Neural progenitor cell (in vitro differentiated cells): Measurements from ENCODE around the gene ERBIN. TPM values are rescaled to one million over a fixed set of nuclear protein-coding genes. Genes with fewer than 3 reads are reported as not detected.

Experiments used
- DNase-seq: peaks from one replicate; pipeline ENCODE4 v3.0.0-alpha.2; 2016; ENCODE audit warnings: low spot score
- H2AFZ ChIP-seq: fragments of 200-600 bp; sonication (generic); replicated peaks from 2 replicates; pipeline ENCODE4 v1.6.1; 2016; ENCODE audit warnings: antibody characterized with exemption
- H3F3A ChIP-seq: fragments of 200-600 bp; sonication (generic); 2 replicates; pipeline ENCODE4 v1.6.1; 2016; ENCODE audit warnings: antibody characterized with exemption, low read depth
- H3K27ac ChIP-seq: fragments of 200-600 bp; sonication (generic); 2 replicates; pipeline ENCODE4 v1.5.1; 2016; ENCODE audit warnings: mild to moderate bottlenecking
- H3K27me3 ChIP-seq: fragments of 200-600 bp; sonication (generic); 2 replicates; pipeline ENCODE4 v1.6.1; 2016; ENCODE audit warnings: mild to moderate bottlenecking, moderate library complexity
- H3K36me3 ChIP-seq: fragments of 200-600 bp; sonication (generic); 2 replicates; pipeline ENCODE4 v1.5.1; 2016
- H3K4me1 ChIP-seq: fragments of 200-600 bp; sonication (generic); 2 replicates; pipeline ENCODE4 v1.6.1; 2016; ENCODE audit warnings: mixed run types
- H3K4me2 ChIP-seq: fragments of 200-600 bp; sonication (generic); 2 replicates; pipeline ENCODE4 v1.6.1; 2016
- H3K4me3 ChIP-seq: fragments of 200-600 bp; sonication (generic); 2 replicates; pipeline ENCODE4 v1.5.1; 2016
- H3K79me2 ChIP-seq: fragments of 200-600 bp; sonication (generic); 2 replicates; pipeline ENCODE4 v1.6.1; 2016; ENCODE audit warnings: low read depth
- H3K9ac ChIP-seq: fragments of 200-600 bp; sonication (generic); 2 replicates; pipeline ENCODE4 v1.6.1; 2016
- H3K9me3 ChIP-seq: fragments of 200-600 bp; sonication (generic); 2 replicates; pipeline ENCODE4 v1.5.1; 2016; ENCODE audit warnings: low read depth
- H4K20me1 ChIP-seq: fragments of 200-600 bp; sonication (generic); 2 replicates; pipeline ENCODE4 v1.6.1; 2016; ENCODE audit warnings: low read depth
- H3K27ac Mint-ChIP-seq: 3 replicates; pipeline ENCODE4 v1.8.0; 2021; ENCODE audit warnings: mixed read lengths
- H3K27me3 Mint-ChIP-seq: 2 replicates; pipeline ENCODE4 v1.8.0; 2022; ENCODE audit warnings: low read depth, mild to moderate bottlenecking, inconsistent platforms, moderate library complexity, mixed read lengths; ENCODE audit not compliant: insufficient read depth
- H3K36me3 Mint-ChIP-seq: 3 replicates; pipeline ENCODE4 v1.8.0; 2021; ENCODE audit warnings: mixed read lengths
- H3K4me1 Mint-ChIP-seq: 3 replicates; pipeline ENCODE4 v1.8.0; 2021; ENCODE audit warnings: mixed read lengths
- H3K4me3 Mint-ChIP-seq: 3 replicates; pipeline ENCODE4 v1.8.0; 2021; ENCODE audit warnings: mild to moderate bottlenecking, moderate library complexity, mixed read lengths
- H3K9me3 Mint-ChIP-seq: 3 replicates; pipeline ENCODE4 v1.8.0; 2020; ENCODE audit warnings: mixed read lengths
- CTCF ChIP-seq: fragments of 200-600 bp; sonication (generic); IDR thresholded peaks from 2 replicates; pipeline ENCODE4 v1.5.1; 2017; ENCODE audit warnings: antibody characterized with exemption, mild to moderate bottlenecking
- EZH2 ChIP-seq: fragments of 200-600 bp; sonication (generic); IDR thresholded peaks from 2 replicates; pipeline ENCODE4 v1.6.1; 2017; ENCODE audit warnings: antibody characterized with exemption, mild to moderate bottlenecking, moderate library complexity
- EZH2phosphoT487 ChIP-seq: fragments of 200-600 bp; sonication (generic); IDR thresholded peaks from 2 replicates; pipeline ENCODE4 v1.6.1; 2017; ENCODE audit warnings: antibody characterized with exemption
- small RNA-seq: library from RNA; depleted of rRNA; stranded (forward); fragments of <200 nt; gene quantifications from one replicate; pipeline ENCODE3, GENCODE V24; 2015
- total RNA-seq: library from RNA; depleted of rRNA; stranded (reverse); fragments of >200 nt; gene quantifications from 2 replicates; pipeline ENCODE4 v1.2.3, GENCODE V29; 2015; ENCODE audit warnings: low replicate concordance

Gene ERBIN
- total RNA-seq, 1 donor from 2014 or later, result 77.6 TPM

- H3K4me2 ChIP-seq, result no peak overlapping the region
- no peaks in the 10 kb centered on the region for H3K36me3 Mint-ChIP-seq
- no peaks in the 10 kb centered on the region for H3K4me1 ChIP-seq
- no peak overlapping the region for H2AFZ ChIP-seq
- H3K4me3 Mint-ChIP-seq, result no peak overlapping the region
- no peak overlapping the region for H3K27ac ChIP-seq
- H3K27me3 Mint-ChIP-seq, result no peaks in the 10 kb centered on the region
- H4K20me1 ChIP-seq, result no peaks in the 10 kb centered on the region
- H3K27me3 ChIP-seq, result no peaks in the 10 kb centered on the region
- DNase-seq, result no peak
- no peak overlapping the region for H3K27ac Mint-ChIP-seq
- H3K9me3 ChIP-seq, result no peaks in the 10 kb centered on the region
- no peaks in the 10 kb centered on the region for H3K79me2 ChIP-seq
- no peaks in the 10 kb centered on the region for H3K4me1 Mint-ChIP-seq
- no peaks in the 10 kb centered on the region for H3K9me3 Mint-ChIP-seq
- no peaks in the 10 kb centered on the region for H3K36me3 ChIP-seq
- TF ChIP-seq EZH2phosphoT487, result no peak
- TF ChIP-seq CTCF, result no peak
- TF ChIP-seq EZH2, result no peak
- H3F3A ChIP-seq, result peaks cover 7% of the 10 kb centered on the region
- no peak overlapping the region for H3K9ac ChIP-seq
- H3K4me3 ChIP-seq, result no peak overlapping the region
Measured at GRCh38 chr5:66130493-66130892, 204.1 kb downstream of the ERBIN start.

Small RNA genes lying within 50 kb of the gene (small RNA-seq; reads per million reads assigned to genes)
- gene RF00598, result not detected

Other genes starting within 250 kb of the ERBIN start
- gene SGTB, start 204.5 kb upstream of the ERBIN start, total RNA-seq, result 5.5 and 6.8 TPM in 2 replicates
- 78.6 and 94.3 TPM in 2 replicates for gene NLN, start 204.4 kb upstream of the ERBIN start, total RNA-seq
- gene SREK1, start 217.7 kb downstream of the ERBIN start, total RNA-seq, result 80.5 and 95.6 TPM in 2 replicates